Karpas-422 (cell line): Measurements from ENCODE around the gene CHST15. TPM values are rescaled to one million over a fixed set of nuclear protein-coding genes. Genes with fewer than 3 reads are reported as not detected.

Source experiments
- DNase-seq: peaks from one replicate; pipeline ENCODE4 v3.0.0-alpha.2; 2015
- H2AFZ ChIP-seq: fragments of 200-600 bp; sonication (generic); 2 replicates; pipeline ENCODE4 v1.6.1; 2014; ENCODE audit warnings: antibody characterized with exemption, low read length, mixed read lengths
- H3K27ac ChIP-seq: fragments of 200-600 bp; sonication (generic); 2 replicates; pipeline ENCODE4 v1.5.1; 2014; ENCODE audit warnings: mild to moderate bottlenecking, low read length, moderate library complexity
- H3K27me3 ChIP-seq: fragments of 200-600 bp; sonication (generic); 2 replicates; pipeline ENCODE4 v1.6.1; 2014; ENCODE audit warnings: low read length, mixed read lengths
- H3K36me3 ChIP-seq: fragments of 200-600 bp; sonication (generic); 2 replicates; pipeline ENCODE4 v1.6.1; 2014; ENCODE audit warnings: low read length, mixed read lengths; ENCODE audit not compliant: insufficient read depth
- H3K4me1 ChIP-seq: fragments of 200-600 bp; sonication (generic); 2 replicates; pipeline ENCODE4 v1.6.1; 2014; ENCODE audit warnings: mild to moderate bottlenecking, low read length, mixed read lengths
- H3K4me2 ChIP-seq: fragments of 200-600 bp; sonication (generic); 2 replicates; pipeline ENCODE4 v1.6.1; 2014; ENCODE audit warnings: low read length, low read depth, mild to moderate bottlenecking; ENCODE audit not compliant: poor library complexity, severe bottlenecking
- H3K4me3 ChIP-seq: fragments of 200-600 bp; sonication (generic); 2 replicates; pipeline ENCODE4 v1.5.1; 2014; ENCODE audit warnings: mild to moderate bottlenecking, antibody characterized with exemption, low read length, mixed read lengths
- H3K79me2 ChIP-seq: fragments of 200-600 bp; sonication (generic); 2 replicates; pipeline ENCODE4 v1.6.1; 2014; ENCODE audit warnings: mild to moderate bottlenecking, low read length, mixed read lengths
- H3K9ac ChIP-seq: fragments of 200-600 bp; sonication (generic); 2 replicates; pipeline ENCODE4 v1.6.0; 2014; ENCODE audit warnings: low read length
- H3K9me2 ChIP-seq: fragments of 200-600 bp; sonication (generic), shearing (Covaris generic); replicated peaks from 2 replicates; pipeline ENCODE4 v1.6.0; 2014; ENCODE audit warnings: mild to moderate bottlenecking, low read length, moderate library complexity; ENCODE audit not compliant: insufficient read depth
- H3K9me3 ChIP-seq: fragments of 300-700, 200-600 bp; sonication (generic); 2 replicates; pipeline ENCODE4 v1.6.1; 2014; ENCODE audit warnings: low read length, mixed read lengths
- H4K20me1 ChIP-seq: fragments of 200-600 bp; sonication (generic); 2 replicates; pipeline ENCODE4 v1.6.1; 2014; ENCODE audit warnings: mild to moderate bottlenecking, antibody characterized with exemption, low read length, low read depth; ENCODE audit not compliant: insufficient read depth
- total RNA-seq: library from RNA; depleted of rRNA; stranded (reverse); fragments of >200 nt; shearing (Covaris generic); gene quantifications from 2 replicates; pipeline ENCODE4 v1.2.3, GENCODE V29; 2014; ENCODE audit warnings: low replicate concordance; rRNA removed

The CHST15 gene, protein sequence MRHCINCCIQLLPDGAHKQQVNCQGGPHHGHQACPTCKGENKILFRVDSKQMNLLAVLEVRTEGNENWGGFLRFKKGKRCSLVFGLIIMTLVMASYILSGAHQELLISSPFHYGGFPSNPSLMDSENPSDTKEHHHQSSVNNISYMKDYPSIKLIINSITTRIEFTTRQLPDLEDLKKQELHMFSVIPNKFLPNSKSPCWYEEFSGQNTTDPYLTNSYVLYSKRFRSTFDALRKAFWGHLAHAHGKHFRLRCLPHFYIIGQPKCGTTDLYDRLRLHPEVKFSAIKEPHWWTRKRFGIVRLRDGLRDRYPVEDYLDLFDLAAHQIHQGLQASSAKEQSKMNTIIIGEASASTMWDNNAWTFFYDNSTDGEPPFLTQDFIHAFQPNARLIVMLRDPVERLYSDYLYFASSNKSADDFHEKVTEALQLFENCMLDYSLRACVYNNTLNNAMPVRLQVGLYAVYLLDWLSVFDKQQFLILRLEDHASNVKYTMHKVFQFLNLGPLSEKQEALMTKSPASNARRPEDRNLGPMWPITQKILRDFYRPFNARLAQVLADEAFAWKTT
- 0.07 TPM in 1 of 2 replicates, not detected in the other for total RNA-seq

DNA sequence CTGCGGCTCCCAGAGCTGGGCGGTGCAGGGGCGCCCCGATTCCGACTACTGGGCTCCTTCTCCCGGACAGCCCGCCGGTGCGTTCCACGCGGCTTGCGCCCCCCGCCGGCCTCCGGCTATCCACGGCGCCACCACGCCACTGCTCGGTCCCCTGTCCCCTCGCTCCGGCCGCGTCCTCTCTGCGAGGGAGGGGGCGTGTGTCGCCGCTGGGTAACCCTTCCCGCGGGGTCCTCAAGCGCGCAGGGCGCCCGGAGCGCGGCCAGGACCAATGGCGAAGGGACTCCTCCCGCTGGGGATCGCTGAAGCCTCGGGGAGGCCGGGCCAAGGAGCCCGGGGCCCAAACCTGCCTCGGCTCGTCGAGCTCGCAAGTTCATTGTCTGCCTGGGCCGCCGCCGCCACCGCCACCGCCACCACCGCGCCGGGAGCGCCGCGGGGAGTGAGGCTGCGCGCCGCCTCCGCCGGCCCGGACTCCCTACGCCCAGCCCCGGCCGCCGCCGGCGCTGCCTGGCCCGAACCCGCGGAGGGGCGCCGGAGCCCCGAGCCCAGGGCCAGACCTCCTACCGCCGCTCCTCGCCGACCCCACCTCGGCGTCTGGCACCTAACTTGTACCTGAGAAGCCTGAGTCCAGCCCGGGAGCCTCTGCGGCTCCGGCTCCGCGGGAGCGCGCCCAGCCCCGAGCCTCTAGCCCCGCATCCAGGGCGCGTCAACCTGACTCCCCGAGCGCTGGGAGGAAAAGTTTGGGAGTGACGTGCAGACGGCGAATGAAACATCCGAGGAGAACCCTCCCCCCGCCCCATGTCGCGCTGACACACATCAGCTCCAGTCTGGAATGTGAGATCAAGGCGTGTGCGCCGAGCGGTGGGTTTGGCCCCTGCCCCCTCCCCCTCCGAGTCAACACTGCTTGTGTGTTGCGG, at the start of gene CHST15:
Gene CHST15, minus strand, starts transcription at position 739 of the 914 bp plus-strand sequence. CDS start 47,386 bp downstream, outside the sequence.
- H4K20me1 ChIP-seq: no peaks in the 10 kb centered on the region
- no peak within 1 kb of the TSS for H3K4me2 ChIP-seq
- H3K27me3 ChIP-seq: peaks cover 5% of the 10 kb centered on the region
- no peaks in the 10 kb centered on the region for H3K79me2 ChIP-seq
- H3K4me1 ChIP-seq: no peaks in the 10 kb centered on the region
- H2AFZ ChIP-seq: no peak within 1 kb of the TSS
- no peaks in the 10 kb centered on the region for H3K9me3 ChIP-seq
- H3K9me2 ChIP-seq: no peaks in the 10 kb centered on the region
- no peak within 1 kb of the TSS for H3K27ac ChIP-seq
- H3K9ac ChIP-seq: no peak within 1 kb of the TSS
- DNase-seq: no peak
- H3K4me3 ChIP-seq: no peak within 1 kb of the TSS
- no peaks in the 10 kb centered on the region for H3K36me3 ChIP-seq

GRCh38 chr10:124142960-124143359, 49.6 kb upstream of the CHST15 start:
- H3K27me3 ChIP-seq: no peaks in the 10 kb centered on the region
- H3K4me1 ChIP-seq: no peaks in the 10 kb centered on the region
- H3K4me3 ChIP-seq: no peak overlapping the region
- no peak overlapping the region for H3K27ac ChIP-seq
- no peaks in the 10 kb centered on the region for H3K79me2 ChIP-seq
- H3K9me2 ChIP-seq: no peaks in the 10 kb centered on the region
- H3K36me3 ChIP-seq: no peaks in the 10 kb centered on the region
- DNase-seq: no peak
- H3K4me2 ChIP-seq: no peak overlapping the region
- H2AFZ ChIP-seq: no peak overlapping the region
- H3K9ac ChIP-seq: no peak overlapping the region
- no peaks in the 10 kb centered on the region for H3K9me3 ChIP-seq
- H4K20me1 ChIP-seq: no peaks in the 10 kb centered on the region

- no peak overlapping the region for H3K4me2 ChIP-seq
- H2AFZ ChIP-seq: no peak overlapping the region
- H3K27ac ChIP-seq: no peak overlapping the region
- no peaks in the 10 kb centered on the region for H3K79me2 ChIP-seq
- DNase-seq: no peak
- no peaks in the 10 kb centered on the region for H3K9me3 ChIP-seq
- no peaks in the 10 kb centered on the region for H3K36me3 ChIP-seq
- no peaks in the 10 kb centered on the region for H3K4me1 ChIP-seq
- H3K27me3 ChIP-seq: no peaks in the 10 kb centered on the region
- no peak overlapping the region for H3K9ac ChIP-seq
- no peaks in the 10 kb centered on the region for H3K9me2 ChIP-seq
- no peak overlapping the region for H3K4me3 ChIP-seq
- no peaks in the 10 kb centered on the region for H4K20me1 ChIP-seq
Measured at GRCh38 chr10:124142006-124142739, 48.8 kb upstream of the CHST15 start.

DNA sequence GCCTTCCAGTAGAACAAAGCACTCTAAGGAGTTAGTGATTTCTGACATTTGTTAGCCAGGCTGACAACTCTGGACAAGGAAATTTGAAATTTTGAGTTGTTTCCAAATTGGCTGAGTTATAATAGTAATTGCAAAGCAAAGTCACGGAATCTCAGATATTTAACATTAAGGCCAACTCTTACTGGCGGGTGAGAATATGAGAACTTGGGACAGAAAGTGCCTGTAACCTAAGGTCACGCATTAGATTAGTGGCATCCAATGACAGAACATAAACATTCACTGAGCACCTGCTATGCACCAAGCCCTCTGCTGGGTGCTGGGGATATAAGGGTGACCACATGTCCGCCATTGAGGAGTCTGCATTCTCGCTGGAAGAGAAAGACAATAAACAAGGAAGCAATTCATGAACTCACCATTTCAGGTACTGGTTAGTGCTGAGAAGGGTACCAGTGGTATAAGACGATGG, 45.5 kb upstream of the CHST15 start:
- Histone ChIP-seq H3K36me3 (no peaks in the 10 kb centered on the region), H3K4me3 (no peak overlapping the region), H3K9me2 (no peaks in the 10 kb centered on the region), H2AFZ (no peak overlapping the region), H3K27ac (no peak overlapping the region), H3K79me2 (no peaks in the 10 kb centered on the region), H3K4me2 (no peak overlapping the region), H3K4me1 (no peaks in the 10 kb centered on the region), H3K27me3 (no peaks in the 10 kb centered on the region), H3K9ac (no peak overlapping the region), H4K20me1 (no peaks in the 10 kb centered on the region), H3K9me3 (no peaks in the 10 kb centered on the region)
- no peak for DNase-seq

DNA sequence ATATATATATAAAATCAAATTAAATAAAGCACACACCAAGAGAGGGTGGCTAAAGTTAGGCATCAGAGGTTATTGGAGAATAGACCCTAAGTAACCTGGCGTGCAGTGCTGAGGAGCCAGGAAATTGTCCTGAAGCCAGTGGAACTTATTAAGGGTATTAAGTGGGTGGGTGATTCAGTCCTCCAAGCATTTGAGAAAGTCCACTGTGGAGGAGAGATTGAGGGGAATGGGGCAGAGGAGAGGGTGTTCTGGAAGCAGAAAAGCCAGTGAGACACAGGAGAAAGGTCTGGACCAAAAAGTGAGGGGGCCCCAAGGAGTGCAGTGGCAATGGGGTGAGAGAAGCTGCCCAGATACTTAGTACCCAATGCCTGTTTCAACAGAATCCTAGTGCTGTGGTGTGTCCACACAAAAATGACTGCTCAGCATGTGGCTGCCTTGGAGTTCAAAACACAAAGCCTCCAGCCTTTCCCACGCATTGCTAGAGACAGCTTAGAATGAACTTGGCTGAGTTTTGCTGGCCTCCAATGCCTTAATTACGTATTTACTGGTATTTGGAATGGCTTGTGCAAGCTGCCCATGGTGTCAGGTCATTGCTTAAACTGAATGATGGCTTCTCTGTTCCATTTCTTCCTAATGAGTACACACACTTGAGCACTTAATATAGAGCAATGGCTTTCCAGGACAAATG, 44.9 kb upstream of the CHST15 start:
- Histone ChIP-seq H3K9me2 (no peaks in the 10 kb centered on the region), H3K27me3 (no peaks in the 10 kb centered on the region), H3K79me2 (no peaks in the 10 kb centered on the region), H3K4me2 (no peak overlapping the region), H3K9me3 (no peaks in the 10 kb centered on the region), H3K27ac (no peak overlapping the region), H3K9ac (no peak overlapping the region), H3K4me3 (no peak overlapping the region), H2AFZ (no peak overlapping the region), H4K20me1 (no peaks in the 10 kb centered on the region), H3K4me1 (no peaks in the 10 kb centered on the region), H3K36me3 (no peaks in the 10 kb centered on the region)
- DNase-seq: no peak

DNA sequence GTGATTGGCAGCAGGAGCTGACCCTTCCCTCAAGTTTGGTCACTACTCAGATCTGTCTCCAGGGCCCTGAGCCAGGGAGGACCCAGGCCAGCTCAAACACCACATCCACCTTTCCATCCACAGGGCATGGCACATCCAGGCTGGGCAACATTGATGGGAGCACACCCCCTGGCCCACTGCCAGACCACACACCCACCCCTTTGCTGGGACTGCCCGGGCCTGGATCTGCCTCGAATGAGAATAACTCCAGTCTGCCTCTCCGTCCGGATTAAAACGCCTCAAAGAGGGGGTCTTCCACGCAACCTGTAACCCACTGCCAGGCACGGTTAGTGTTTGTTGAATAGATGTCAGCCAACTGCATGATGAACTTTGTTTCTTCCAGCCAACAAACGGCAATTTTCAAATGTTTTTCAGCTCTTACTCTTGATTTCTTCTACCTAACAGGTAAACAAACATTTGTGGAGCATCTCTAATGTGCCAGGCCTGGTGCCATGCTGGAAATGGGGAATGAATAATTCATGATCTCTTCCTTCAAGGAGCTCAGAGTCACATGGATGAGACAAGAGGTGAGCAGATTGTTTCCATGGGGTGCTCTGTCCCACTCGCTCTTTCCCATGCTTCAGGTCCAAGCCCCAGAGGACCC, 41.0 kb upstream of the CHST15 start:
- Histone ChIP-seq H3K9ac (no peak overlapping the region), H2AFZ (no peak overlapping the region), H3K4me3 (no peak overlapping the region), H3K4me1 (no peaks in the 10 kb centered on the region), H3K9me2 (no peaks in the 10 kb centered on the region), H3K4me2 (no peak overlapping the region), H3K9me3 (no peaks in the 10 kb centered on the region), H3K36me3 (no peaks in the 10 kb centered on the region), H3K79me2 (no peaks in the 10 kb centered on the region), H3K27ac (no peak overlapping the region), H4K20me1 (no peaks in the 10 kb centered on the region), H3K27me3 (no peaks in the 10 kb centered on the region)
- DNase-seq: no peak

GRCh38 chr10:124132876-124133275, 39.5 kb upstream of the CHST15 start:
- H4K20me1 ChIP-seq: no peaks in the 10 kb centered on the region
- no peak overlapping the region for H3K9ac ChIP-seq
- H3K4me1 ChIP-seq: no peaks in the 10 kb centered on the region
- no peak overlapping the region for H3K4me3 ChIP-seq
- H2AFZ ChIP-seq: no peak overlapping the region
- no peaks in the 10 kb centered on the region for H3K9me3 ChIP-seq
- no peak overlapping the region for H3K4me2 ChIP-seq
- no peaks in the 10 kb centered on the region for H3K9me2 ChIP-seq
- H3K79me2 ChIP-seq: no peaks in the 10 kb centered on the region
- no peak overlapping the region for H3K27ac ChIP-seq
- DNase-seq: no peak
- no peaks in the 10 kb centered on the region for H3K27me3 ChIP-seq
- H3K36me3 ChIP-seq: no peaks in the 10 kb centered on the region
